Large intestine (tissue), 3 donors: Measurements from ENCODE around the gene RBPJ. TPM values are rescaled to one million over a fixed set of nuclear protein-coding genes. Genes with fewer than 3 reads are reported as not detected.

Experiments
- DNase-seq, 2 donors: peaks; one replicate each; pipeline versions ENCODE4 v3.0.0 to v3.0.0-alpha.2; 2013
- H3K27ac ChIP-seq: one replicate; pipeline ENCODE4 v1.5.1; 2013; ENCODE audit warnings: low read length
- H3K27me3 ChIP-seq: 2 replicates; pipeline ENCODE4 v1.6.1; 2013; ENCODE audit warnings: low read length; ENCODE audit not compliant: control insufficient read depth, insufficient read depth
- H3K36me3 ChIP-seq: 2 replicates; pipeline ENCODE4 v1.6.1; 2013; ENCODE audit warnings: low read length; ENCODE audit not compliant: control insufficient read depth, insufficient read depth
- H3K4me1 ChIP-seq: one replicate; pipeline ENCODE4 v1.6.1; 2013; ENCODE audit warnings: low read length; ENCODE audit not compliant: control insufficient read depth, insufficient read depth
- H3K4me3 ChIP-seq: one replicate; pipeline ENCODE4 v1.5.1; 2013; ENCODE audit warnings: low read length
- H3K9me3 ChIP-seq: one replicate; pipeline ENCODE4 v1.6.1; 2013; ENCODE audit warnings: mild to moderate bottlenecking, low read depth, low read length, moderate library complexity; ENCODE audit not compliant: control insufficient read depth
- WGBS: methylation state at CpG from one replicate; pipeline ENCODE4 v1.1.5; 2013; ENCODE audit warnings: low lambda C conversion rate; ENCODE audit not compliant: insufficient coverage; 5-methylcytosine and 5-hydroxymethylcytosine counted together
- polyA plus RNA-seq: library from polyadenylated mRNA; unstranded; fragments of 120-200 nt; gene quantifications from one replicate; pipeline ENCODE4 v1.2.1, GENCODE V29; 2013

Gene RBPJ
- polyA plus RNA-seq, 1 donor = 64.3 TPM

DNA sequence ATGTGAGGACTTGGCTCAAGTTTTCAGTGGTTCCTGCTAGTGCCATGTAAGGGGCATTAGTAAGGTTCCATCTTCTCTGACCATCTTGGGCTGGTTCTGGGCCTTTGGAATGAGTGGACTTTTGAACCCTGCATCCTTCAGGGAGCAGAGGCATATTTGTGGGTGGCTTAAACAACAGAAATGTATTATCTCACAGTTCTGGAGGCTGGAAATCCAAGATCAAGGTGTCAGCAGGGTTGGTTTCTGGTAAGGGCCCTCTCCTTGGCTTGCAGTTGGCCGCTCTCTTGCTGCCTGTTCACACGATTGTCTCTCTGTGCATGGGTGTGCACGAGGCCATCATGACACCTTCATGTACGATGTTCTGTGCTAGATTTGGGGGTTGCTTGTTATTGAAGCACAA, 148.2 kb downstream of the RBPJ start:
- no peaks in the 10 kb centered on the region for H3K36me3 ChIP-seq
- no peaks in the 10 kb centered on the region for H3K4me1 ChIP-seq
- DNase-seq = no peak
- H3K9me3 ChIP-seq = no peaks in the 10 kb centered on the region
- H3K27me3 ChIP-seq = no peaks in the 10 kb centered on the region
- no peak overlapping the region for H3K4me3 ChIP-seq
- no CpG with 5 or more reads among the region's 4 CpGs for WGBS
- H3K27ac ChIP-seq = no peak overlapping the region

- Histone ChIP-seq H3K36me3 (no peaks in the 10 kb centered on the region), H3K9me3 (no peaks in the 10 kb centered on the region), H3K4me1 (no peaks in the 10 kb centered on the region), H3K27ac (no peak overlapping the region), H3K4me3 (no peak overlapping the region), H3K27me3 (no peaks in the 10 kb centered on the region)
- DNase-seq = no peak
- WGBS = no CpG with 5 or more reads among the region's 1 CpG
Measured at GRCh38 chr4:26471890-26472289, 151.1 kb downstream of the RBPJ start.

GRCh38 chr4:26473893-26474292, 153.1 kb downstream of the RBPJ start:
- WGBS = 100% methylated on average over 1 of the region's 8 CpGs
- no peak overlapping the region for H3K4me3 ChIP-seq
- DNase-seq = no peak

GRCh38 chr4:26474551-26474950, 153.7 kb downstream of the RBPJ start:
- no CpG with 5 or more reads among the region's 3 CpGs for whole genome bisulfite sequencing

More at GRCh38 chr4:26473893-26474292, 153.1 kb downstream of the RBPJ start:
- Histone ChIP-seq H3K27ac (no peak overlapping the region), H3K36me3 (no peaks in the 10 kb centered on the region), H3K9me3 (no peaks in the 10 kb centered on the region), H3K27me3 (no peaks in the 10 kb centered on the region), H3K4me1 (no peaks in the 10 kb centered on the region)

DNA sequence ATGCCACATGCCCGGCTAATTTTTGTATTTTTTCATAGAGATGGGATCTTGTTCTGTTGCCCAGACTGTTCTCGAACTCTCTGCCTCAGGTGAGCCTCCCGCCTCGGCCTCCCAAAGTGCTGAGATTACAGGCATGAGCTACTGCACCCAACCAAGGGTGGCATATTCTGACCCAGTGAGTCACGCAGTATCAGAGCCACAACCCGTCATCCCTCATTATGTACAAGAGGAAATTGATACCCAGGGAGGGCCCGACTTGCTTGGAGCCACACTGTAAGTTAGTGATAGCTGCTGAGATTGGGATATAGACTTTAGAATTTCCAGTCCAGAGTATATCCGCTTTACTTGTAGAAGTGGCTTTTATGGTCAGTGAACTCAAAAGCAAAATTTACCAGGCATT, 154.9 kb downstream of the RBPJ start:
- no peak overlapping the region for H3K27ac ChIP-seq
- DNase-seq = no peak
- no CpG with 5 or more reads among the region's 8 CpGs for WGBS
- no peaks in the 10 kb centered on the region for H3K36me3 ChIP-seq
- H3K4me3 ChIP-seq = no peak overlapping the region
- no peaks in the 10 kb centered on the region for H3K27me3 ChIP-seq
- H3K4me1 ChIP-seq = no peaks in the 10 kb centered on the region
- no peaks in the 10 kb centered on the region for H3K9me3 ChIP-seq

More at GRCh38 chr4:26474551-26474950, 153.7 kb downstream of the RBPJ start:
- Histone ChIP-seq H3K36me3 (no peaks in the 10 kb centered on the region), H3K27me3 (no peaks in the 10 kb centered on the region), H3K4me1 (no peaks in the 10 kb centered on the region), H3K27ac (no peak overlapping the region), H3K9me3 (no peaks in the 10 kb centered on the region), H3K4me3 (no peak overlapping the region)
- DNase-seq = no peak

- Histone ChIP-seq H3K36me3 (no peaks in the 10 kb centered on the region), H3K27me3 (no peaks in the 10 kb centered on the region), H3K27ac (no peak overlapping the region), H3K4me3 (no peak overlapping the region), H3K4me1 (no peaks in the 10 kb centered on the region), H3K9me3 (no peaks in the 10 kb centered on the region)
- WGBS = no CpG with 5 or more reads among the region's 5 CpGs
- DNase-seq = no peak
Measured at GRCh38 chr4:26476545-26476944, 155.7 kb downstream of the RBPJ start.

DNA sequence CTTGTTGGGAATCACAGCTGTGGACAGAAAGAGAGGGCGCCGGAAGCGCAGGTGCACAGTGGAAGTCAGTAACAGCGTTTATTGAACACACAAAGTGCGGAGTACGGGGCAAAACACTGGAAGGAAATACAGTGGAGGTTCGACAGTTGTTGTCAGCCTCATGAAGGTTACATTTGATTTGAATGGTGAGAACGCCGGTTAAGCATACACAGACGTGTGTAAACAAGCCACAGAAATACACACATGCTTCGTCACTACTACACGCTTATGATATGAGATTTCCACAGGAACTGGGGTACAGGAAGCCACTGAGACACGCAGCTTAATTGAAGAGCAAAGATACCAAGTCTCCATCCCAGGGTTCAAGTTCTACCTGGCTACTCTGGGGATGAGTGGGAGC, 157.5 kb downstream of the RBPJ start:
- H3K9me3 ChIP-seq = no peaks in the 10 kb centered on the region
- DNase-seq = no peak
- no peak overlapping the region for H3K4me3 ChIP-seq
- WGBS = 89% methylated on average over 5 of the region's 13 CpGs
- H3K27ac ChIP-seq = no peak overlapping the region
- H3K27me3 ChIP-seq = no peaks in the 10 kb centered on the region
- no peaks in the 10 kb centered on the region for H3K4me1 ChIP-seq
- no peaks in the 10 kb centered on the region for H3K36me3 ChIP-seq

DNA sequence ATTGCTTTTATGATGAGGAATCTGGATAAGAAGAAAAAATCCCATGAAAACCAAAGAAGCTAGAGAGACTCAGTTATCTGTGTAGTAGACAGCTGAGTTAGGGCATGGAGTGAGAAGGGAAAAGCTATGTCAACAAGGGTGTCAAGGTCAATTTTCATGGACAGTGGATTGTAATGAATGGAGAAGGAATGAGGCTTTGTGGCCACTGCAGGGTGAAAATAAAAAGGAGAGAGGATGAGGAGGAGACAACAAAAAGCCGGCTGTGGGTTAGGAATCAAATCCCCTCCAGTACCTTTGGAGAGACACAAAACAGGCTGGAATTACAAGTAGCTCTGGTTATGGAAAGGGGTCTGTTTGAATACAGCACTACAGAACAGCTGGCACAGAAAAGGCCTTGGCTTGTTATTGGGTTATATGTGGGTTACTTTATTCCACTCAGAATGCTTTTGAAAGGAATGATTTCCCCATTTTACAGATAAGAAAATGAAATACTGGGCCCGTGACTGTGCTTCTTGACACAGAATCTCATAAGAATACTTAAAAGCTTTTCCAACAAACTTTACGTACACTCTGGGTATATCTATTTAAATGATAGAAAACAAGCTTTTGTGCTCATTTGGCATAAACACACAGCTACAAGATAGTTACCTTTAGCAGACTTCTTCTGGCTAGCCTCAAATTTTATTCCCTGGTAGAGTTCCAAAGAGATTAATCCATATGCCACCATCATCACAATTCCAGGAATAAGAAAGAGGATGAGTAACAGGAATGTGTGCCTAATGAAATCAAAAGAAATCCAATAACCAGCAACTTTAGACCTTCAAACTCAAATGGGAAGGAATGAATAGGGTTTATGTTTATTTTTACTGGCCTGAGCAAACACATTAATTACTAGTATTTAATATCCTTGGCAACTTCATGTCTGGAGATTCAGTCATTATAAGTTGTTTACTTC, 162.0 kb downstream of the RBPJ start:
- Histone ChIP-seq H3K36me3 (no peaks in the 10 kb centered on the region), H3K9me3 (no peaks in the 10 kb centered on the region), H3K27ac (no peak overlapping the region), H3K4me3 (no peak overlapping the region), H3K27me3 (peaks cover 4% of the 10 kb centered on the region), H3K4me1 (no peaks in the 10 kb centered on the region)
- WGBS = 80% methylated on average over 2 of the region's 3 CpGs
- DNase-seq = no peak

DNA sequence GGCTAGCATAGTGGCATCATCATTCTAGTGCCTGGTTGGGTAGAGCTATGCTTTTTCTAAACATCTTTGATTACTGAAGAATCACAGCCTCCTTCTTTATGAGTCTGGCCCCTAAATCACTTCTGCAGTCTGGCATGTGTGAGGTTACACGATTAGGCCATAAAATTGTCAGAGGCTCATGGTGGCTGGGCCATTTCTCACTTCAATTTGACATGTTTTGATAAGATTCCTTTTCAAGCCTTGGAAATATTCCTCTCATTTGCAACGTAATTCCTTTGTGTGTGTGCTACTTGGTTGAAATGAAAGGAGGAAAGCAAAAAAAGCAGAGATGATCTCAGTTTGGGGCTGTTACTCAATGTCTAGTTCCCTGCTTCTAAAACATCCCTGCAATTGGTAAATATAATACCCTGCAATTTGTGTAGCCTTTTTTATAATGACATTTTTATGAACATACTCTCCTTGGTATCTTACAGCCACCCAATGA, 163.3 kb downstream of the RBPJ start:
- no peak overlapping the region for H3K27ac ChIP-seq
- DNase-seq = no peak

GRCh38 chr4:26484516-26484915, 163.7 kb downstream of the RBPJ start:
- H3K4me1 ChIP-seq = no peaks in the 10 kb centered on the region
- no peak overlapping the region for H3K27ac ChIP-seq
- H3K9me3 ChIP-seq = no peaks in the 10 kb centered on the region
- H3K36me3 ChIP-seq = no peaks in the 10 kb centered on the region
- H3K27me3 ChIP-seq = peaks cover 8% of the 10 kb centered on the region
- DNase-seq = no peak
- no peak overlapping the region for H3K4me3 ChIP-seq
- 20% methylated on average over 1 of the region's 5 CpGs for WGBS

More for the DNA sequence above, 163.3 kb downstream of the RBPJ start:
- Histone ChIP-seq H3K4me1 (no peaks in the 10 kb centered on the region), H3K9me3 (no peaks in the 10 kb centered on the region), H3K36me3 (no peaks in the 10 kb centered on the region), H3K4me3 (no peak overlapping the region), H3K27me3 (peaks cover 4% of the 10 kb centered on the region)
- no CpG with 5 or more reads among the region's 2 CpGs for WGBS
